GM21576 (cell line): Measurements from ENCODE around the gene IVNS1ABP.
"Not testable (repeated sequence)": the region's sequence is repeated elsewhere in the genome, so short reads cannot be mapped to it uniquely, and the experiment has no call there.

Source experiments
- ATAC-seq: cut with Tn5 transposase; IDR thresholded peaks from one replicate; pipeline ENCODE4 v1.9.1; 2021; ENCODE audit warnings: mild to moderate bottlenecking, moderate library complexity; ENCODE audit not compliant: unreplicated experiment

IVNS1ABP gene

DNA sequence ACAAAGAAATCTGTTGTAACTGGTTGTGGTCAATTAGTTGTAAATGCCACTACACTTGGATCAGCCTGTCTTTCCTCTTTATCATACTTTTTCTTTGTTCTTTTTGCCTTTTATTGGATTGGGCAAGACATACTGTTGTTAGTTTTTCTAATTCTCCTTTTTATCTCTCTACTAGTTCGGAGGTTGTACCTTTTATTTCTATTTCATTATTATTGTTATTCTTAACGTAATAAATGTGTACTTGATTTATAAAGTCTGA is 59.2 kb downstream of the IVNS1ABP start:
- no peak for ATAC-seq

DNA sequence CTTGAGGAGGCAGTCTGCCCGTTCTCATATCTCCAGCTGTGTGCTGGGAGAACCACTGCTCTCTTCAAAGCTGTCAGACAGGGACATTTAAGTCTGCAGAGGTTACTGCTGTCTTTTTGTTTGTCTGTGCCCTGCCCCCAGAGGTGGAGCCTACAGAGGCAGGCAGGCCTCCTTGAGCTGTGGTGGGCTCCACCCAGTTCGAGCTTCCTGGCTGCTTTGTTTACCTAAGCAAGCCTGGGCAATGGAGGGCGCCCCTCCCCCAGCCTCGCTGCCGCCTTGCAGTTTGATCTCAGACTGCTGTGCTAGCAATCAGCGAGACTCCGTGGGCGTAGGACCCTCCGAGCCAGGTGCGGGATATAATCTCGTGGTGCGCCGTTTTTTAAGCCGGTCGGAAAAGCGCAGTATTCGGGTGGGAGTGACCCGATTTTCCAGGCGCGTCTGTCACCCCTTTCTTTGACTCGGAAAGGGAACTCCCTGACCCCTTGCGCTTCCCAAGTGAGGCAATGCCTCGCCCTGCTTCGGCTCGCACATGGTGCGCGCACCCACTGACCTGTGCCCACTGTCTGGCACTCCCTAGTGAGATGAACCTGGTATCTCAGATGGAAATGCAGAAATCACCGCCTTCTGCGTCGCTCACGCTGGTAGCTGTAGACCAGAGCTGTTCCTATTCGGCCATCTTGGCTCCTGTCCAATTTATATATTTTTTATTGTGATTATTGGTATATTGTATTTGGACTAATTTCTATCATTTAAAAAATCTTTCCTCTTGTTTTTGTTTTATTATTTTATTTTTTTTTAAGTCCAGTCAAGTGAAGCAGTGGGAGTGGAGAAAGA is 59.7 kb downstream of the IVNS1ABP start:
- not testable (repeated sequence) for ATAC-seq

DNA sequence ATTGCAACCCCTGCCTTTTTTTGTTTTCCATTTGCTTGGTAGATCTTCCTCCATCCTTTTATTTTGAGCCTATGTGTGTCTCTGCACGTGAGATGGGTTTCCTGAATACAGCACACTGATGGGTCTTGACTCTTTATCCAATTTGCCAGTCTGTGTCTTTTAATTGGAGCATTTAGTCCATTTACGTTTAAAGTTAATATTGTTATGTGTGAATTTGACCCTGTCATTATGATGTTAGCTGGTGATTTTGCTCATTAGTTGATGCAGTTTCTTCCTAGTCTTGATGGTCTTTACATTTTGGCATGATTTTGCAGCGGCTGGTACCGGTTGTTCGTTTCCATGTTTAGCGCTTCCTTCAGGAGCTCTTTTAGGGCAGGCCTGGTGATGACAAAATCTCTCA is 61.4 kb downstream of the IVNS1ABP start:
- not testable (repeated sequence) for ATAC-seq

DNA sequence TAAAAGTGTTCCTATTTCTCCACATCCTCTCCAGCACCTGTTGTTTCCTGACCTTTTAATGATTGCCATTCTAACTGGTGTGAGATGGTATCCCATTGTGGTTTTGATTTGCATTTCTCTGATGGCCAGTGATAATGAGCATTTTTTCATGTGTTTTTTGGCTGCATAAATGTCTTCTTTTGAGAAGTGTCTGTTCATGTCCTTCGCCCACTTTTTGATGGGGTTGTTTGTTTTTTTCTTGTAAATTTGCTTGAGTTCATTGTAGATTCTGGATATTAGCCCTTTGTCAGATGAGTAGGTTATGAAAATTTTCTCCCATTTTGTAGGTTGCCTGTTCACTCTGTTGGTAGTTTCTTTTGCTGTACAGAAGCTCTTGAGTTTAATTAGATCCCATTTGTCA is 64.6 kb downstream of the IVNS1ABP start:
- not testable (repeated sequence) for ATAC-seq

DNA sequence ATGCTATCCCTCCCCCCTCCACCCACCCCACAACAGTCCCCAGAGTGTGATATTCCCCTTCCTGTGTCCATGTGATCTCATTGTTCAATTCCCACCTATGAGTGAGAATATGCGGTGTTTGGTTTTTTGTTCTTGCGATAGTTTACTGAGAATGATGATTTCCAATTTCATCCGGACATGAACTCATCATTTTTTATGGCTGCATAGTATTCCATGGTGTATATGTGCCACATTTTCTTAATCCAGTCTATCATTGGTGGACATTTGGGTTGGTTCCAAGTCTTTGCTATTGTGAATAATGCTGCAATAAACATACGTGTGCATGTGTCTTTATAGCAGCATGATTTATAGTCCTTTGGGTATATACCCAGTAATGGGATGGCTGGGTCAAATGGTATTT is 65.1 kb downstream of the IVNS1ABP start:
- not testable (repeated sequence) for ATAC-seq

DNA sequence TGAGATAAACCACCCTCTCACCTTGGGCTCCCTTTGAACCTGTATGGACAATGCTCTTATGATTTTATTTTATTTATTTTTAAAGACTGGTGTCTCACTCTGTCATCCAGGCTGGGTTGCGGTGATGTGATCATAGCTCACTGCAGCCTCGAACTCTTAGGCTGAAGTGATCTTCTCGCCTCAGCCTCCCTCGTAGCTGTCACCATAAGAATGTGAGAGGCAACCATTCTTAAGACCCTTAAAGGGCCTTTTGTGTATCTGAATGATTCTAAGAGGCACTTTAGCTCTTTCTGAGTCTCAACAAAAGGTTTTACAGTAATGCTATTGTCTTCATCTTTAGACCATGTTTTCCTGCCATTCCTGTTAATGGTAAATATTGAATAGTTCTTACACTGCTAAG is 67.0 kb downstream of the IVNS1ABP start:
- ATAC-seq, result no peak

DNA sequence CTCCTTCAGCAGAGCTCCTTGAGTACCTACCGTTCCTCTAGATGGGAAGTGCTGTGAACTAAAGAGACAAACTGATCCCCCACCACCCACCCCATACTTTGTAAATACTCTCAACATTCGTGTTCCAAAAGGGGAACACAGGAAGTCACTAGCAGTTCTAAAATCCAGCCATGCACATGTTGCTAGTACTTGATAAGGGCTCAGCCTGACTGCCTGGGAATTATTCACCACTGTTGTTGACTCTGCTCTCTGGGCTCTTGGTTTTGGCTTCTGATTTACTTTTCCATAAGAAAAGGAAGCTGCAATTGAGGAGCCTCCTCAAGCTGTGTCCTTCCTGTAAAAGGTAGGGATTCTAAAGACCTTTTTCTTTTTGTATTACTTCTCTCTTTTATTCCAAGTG is 67.5 kb downstream of the IVNS1ABP start:
- ATAC-seq, result no peak
